Hippocampal formation (tissue), 2 donors: Measurements from ENCODE around the gene NKAIN2.

Experiments
- DNase-seq, 2 donors: peaks; one replicate each; lab custom pipeline; 2025; lab: John Stamatoyannopoulos, UW

Gene NKAIN2

DNA sequence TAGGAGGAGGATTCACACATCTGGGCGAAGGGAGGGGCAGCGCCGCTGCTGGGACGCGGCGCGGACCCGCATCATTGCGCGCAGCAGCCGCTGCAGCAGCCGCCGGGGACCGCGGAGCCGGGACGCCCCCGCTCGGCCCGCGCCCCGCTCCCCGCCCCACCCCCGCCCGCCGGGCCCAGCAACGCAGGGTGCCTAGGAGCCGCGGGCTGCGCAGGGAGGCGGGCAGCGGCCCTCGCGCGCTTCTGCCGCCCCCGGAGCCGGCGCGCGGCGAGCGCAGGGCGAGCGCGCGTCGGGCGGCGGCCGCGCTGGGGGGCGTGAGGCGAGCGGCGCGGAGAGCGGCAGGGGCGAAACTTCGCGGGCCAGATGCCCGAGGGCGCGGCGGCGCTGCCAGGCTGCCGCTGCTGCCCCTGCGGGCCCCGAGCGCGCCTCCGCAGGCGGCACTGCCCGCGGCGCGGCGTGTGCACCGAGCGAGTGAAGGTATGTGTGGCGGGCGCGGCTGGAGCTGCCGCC is at the start of gene NKAIN2:
Gene NKAIN2 (plus strand): TSS at position 362 of the 510 bp plus-strand sequence.
- no peak for DNase-seq

GRCh38 chr6:123759472-123759871 is 44.2 kb upstream of the NKAIN2 start:
- DNase-seq, result no peak

GRCh38 chr6:123763904-123764303 is 39.8 kb upstream of the NKAIN2 start:
- DNase-seq, result no peak

DNA sequence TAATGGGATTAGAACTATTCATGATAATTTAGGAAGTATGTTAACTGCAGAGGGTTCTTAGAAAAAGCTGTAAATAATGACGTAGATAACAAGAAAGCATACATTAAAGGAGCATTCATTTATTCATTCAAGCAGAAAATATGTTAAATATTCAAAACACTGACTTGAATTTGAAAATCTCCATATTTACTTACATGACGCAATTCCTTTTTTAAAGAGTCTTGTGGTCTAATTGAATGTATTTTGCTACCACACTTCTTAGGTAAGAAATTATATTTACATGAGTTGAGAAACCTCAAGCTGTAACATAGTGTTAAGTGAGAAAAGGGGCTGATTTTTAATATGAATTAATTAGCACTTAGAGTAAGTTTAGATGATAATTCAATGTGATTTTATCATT is 38.9 kb upstream of the NKAIN2 start:
- DNase-seq, result no peak

DNA sequence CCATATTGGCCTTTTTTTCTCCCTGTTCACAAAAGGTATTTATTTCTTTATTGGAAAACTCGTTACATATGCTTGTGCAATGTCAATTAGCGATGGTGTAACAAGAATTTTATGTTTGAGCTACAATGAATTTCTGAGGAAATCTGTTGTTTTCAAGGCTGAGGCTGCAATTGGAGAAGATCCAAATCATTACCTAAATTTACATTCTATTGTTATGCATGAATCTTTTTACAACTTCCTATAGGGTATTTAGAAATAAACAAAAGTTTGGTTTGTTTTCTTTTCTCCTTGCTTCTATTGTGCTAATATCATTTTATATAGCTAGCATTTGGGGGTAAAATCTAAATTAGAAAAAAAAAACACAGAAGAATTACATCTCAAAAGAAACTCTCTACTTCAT is 34.7 kb upstream of the NKAIN2 start:
- no peak for DNase-seq

GRCh38 chr6:123769431-123769830 is 34.2 kb upstream of the NKAIN2 start:
- no peak for DNase-seq

GRCh38 chr6:123770247-123770949 is 33.3 kb upstream of the NKAIN2 start:
- DNase-seq, result no peak

DNA sequence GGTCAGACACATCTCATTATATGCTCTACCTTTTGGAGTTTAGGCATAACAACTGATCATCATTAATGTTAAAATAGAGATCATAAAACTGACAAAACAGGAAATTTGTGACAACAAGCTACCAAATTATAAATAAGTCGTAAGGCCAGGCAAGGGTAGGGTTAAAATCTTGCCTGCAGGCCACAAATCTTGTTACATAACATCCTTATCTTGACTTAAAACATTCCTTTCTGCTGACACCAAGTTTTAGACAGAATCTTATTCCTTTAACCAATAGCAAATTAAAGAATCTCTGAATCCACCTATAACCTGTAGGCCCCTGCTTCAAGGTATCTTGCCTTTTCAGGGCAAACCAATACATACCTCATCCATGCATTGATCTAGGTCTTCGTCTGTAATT is 32.5 kb upstream of the NKAIN2 start:
- DNase-seq, result no peak

DNA sequence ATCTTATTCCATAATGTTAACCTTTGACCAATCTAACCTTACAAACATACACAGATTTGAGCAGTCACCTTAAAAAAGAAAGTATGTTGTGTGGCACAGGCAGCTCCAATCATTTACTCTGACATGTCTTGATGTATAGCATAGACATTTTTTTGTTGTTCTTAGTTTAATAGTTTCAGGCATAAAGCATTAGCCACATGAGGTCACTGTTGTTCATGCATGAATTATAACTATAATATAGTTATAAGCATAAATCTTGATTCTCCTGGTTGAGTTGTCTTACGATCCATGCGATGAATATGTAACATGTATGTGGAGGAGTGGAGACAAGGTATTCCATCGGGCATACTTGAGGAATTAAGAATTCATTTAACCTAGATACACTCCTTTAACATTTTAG is 26.1 kb upstream of the NKAIN2 start:
- DNase-seq, result peak in 1 of 2 donors; percentile 25

DNA sequence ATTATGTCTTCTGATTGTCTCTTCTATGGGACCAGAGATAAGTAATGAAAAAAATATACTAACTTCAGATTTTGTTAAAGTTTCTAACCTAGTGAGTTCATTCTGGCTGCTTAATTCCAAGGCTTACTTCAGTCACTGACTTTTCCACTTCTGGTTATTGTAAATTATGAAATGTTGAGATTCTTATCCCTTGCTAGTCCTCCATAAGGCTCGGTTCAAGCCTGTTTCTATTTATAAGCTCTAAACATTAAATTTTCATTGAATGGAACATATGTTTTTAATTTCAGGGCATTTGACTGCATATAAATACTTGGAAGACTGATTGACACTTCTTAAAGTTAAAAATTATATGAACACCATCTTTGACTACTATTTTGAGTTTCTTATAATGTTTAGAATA is 23.6 kb upstream of the NKAIN2 start:
- DNase-seq, result no peak

DNA sequence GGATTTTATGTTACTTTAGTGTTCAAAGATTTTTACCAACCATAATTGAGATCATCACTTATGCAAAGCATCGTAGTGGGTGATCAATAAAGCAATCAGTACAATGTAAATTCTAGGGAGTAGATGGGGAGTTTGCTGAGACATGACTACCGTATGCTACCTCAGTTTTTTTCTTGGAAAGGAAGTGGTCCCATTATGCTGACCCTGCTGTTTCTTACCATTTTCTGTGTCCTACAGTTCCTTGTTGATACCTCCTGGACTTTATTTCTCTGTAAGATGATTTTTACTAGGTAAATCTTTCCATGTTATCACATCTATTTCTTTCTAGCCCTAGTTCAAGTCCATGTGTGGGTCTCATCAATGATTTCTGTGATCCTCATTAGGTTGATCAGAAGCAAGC is 19.3 kb upstream of the NKAIN2 start:
- DNase-seq, result no peak

- DNase-seq, result no peak
Observed at GRCh38 chr6:123785039-123785438, 18.6 kb upstream of the NKAIN2 start.

DNA sequence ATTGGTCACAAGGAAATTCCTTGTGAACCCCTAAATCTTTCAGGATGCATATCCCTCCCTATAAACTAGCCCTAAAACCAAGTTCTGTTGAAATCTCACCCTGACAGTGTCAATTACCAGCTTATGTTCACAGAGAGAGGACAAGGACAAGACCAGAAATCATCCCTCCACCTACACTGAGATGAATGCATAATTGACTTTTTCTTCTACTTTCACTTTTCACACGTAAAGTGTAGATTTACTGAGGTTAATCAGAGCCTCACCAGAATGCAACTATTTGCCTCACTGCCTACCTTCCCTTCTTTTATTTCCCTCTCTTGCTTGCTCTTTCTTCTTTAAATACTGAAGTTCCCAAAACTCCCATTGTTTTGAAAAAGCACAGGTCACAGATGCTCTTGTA is 15.3 kb upstream of the NKAIN2 start:
- no peak for DNase-seq

- DNase-seq, result no peak
Observed at GRCh38 chr6:123794190-123794589, 9.5 kb upstream of the NKAIN2 start.

DNA sequence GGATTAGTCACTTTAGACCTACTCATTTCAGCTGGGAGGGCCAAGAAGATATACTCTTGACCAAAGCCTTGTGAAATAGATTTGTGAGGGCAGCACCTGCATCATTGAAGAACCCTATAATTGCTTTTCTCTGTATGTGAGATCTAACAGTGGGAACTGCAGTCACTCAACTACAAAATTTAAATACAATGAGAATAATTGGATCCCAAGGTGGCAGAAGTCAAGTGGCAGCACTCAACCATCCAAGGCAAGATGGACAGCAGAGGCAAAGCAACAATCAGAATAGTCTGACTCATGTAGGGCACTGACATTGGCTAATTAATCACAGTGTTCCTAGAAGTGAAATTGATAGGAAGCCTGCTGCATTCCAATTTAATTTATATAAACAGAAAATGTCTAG is 8.9 kb upstream of the NKAIN2 start:
- DNase-seq, result no peak

GRCh38 chr6:123801067-123801466 is 2.6 kb upstream of the NKAIN2 start:
- no peak for DNase-seq

- peak in 1 of 2 donors; percentile 54 for DNase-seq
Observed at GRCh38 chr6:123802351-123802696, 1.3 kb upstream of the NKAIN2 start.

DNA sequence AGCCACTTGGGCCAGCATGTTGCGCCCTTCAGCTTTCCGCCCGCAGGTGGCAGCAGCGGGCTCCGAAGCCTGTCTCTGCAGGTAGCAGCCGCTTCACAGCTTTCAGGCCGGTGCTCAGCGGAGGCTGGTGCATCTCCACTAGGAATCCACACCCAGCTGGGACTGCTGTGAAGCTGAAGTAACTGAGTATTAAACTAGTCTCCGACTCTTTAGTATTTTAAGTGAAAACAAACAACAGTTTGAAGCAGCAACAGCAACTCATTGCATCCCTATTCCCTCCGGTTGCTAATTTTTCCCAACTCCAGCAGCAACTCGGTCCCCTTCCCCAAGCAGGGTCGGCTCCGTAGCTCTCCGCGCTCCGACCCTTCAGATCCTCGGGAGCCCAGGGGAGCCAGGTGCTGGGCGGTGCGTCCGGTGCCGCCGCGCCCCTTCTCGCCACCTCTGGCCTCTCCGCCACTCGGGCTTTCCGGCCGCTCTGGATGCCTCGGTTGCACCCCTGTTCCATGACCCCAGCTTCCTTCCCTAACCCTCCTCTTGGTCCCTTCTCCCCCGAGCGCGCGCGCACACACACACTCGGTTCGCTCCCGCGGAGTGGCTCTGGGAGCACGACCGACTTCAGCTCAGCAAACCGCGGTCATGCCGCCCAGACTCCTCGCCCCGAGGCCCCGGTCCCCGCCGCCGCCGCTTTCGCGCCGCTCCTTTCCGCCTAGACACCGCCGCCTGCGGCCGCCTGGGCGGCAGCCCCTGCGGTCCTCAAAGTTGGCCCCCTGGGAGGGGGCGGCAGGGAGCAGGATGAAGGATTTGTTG is 765 bp upstream of the NKAIN2 start:
- peak; percentile 74 to 85 for DNase-seq

DNA sequence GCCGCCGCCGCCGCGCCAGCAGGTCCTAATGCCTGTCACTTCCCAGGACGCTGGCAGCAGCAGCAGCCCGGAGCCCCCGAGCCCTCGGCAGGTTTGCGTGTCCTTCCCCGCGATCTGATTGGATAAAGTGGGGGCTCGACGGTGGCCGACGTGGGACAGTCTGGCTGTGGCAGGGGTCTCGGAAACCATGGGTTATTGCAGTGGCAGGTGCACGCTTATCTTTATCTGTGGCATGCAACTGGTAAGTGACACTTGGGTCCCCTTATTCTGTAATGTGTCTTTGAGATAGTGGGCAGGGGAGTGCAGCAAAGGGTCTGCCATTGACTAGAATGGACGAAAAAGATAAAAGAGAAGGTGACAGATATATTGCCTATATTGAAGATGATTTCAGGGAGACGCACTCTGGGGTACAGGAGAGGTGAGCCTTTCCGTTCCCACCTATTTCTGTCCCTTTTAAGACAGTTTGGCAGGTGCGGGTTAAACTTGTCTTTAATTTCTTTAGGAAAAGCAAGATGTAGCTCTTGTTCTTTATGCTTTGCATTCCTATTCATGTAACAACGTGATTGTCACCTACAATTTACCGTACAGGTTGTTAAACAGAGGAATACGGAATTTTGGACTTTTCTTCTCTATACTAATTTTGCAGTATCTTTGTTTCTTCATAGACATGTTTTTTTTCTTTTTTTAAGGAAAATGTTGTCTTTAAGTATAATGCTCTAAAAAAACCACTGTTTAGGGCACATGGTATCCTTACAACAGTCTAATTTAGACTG is 535 bp downstream of the NKAIN2 start:
- DNase-seq, result peak; percentile 31 to 48

DNA sequence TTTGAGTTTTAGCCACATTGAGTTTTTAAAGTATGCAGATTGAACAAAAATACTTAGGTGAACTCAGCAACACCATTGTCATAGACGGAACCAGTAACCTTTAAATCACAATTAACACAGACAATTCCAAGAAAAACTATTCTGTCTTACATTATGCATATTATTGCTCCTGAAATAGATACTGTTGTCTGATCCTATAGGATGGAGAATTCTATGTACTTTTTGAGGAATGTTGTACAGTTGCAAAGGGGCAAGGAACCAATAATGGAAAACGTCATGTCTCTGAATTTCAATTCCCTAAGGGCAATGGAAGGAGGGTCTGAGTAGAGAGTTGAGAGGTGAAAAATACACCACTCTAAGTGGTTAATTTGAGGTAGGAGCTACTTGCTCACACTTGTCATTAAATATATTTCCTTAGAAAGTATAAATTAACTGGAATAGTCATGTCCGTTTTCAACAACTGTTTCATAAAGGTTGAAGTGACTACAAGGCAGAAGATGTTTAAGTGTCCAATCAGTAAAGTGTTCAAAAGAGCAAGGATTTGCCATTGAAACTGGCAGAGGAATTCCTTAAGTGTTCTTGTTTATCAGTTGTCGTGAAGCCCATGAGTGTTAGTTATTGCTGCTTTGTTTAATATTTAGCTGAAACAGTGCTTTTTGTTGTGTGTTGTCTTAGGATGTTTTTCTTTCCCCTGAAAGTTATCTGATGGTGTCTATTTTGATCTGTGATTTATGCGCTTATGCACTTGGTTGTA is 1.3 kb downstream of the NKAIN2 start:
- DNase-seq, result no peak

GRCh38 chr6:123805921-123806320 is 2.3 kb downstream of the NKAIN2 start:
- peak in 1 of 2 donors; percentile 55 for DNase-seq

GRCh38 chr6:123806561-123806960 is 2.9 kb downstream of the NKAIN2 start:
- DNase-seq, result peak in 1 of 2 donors; percentile 55
